Adrenal gland (tissue), 5 donors: Measurements from ENCODE around the gene TRAF3.

ENCODE experiments used
- CTCF ChIP-seq, 6 experiments: fragments of 450-650 bp in 4 of 6; fragments of 200-600 bp in 2 of 6; sonication (generic) in 1 of 6; IDR thresholded peaks; 1 replicate in 5 of 6; 2 replicates in 1 of 6; pipeline versions ENCODE4 v1.5.1 to v1.8.0; 2016 to 2021; ENCODE audit warnings: antibody characterized with exemption in 6 of 6, mild to moderate bottlenecking in 2 of 6, moderate library complexity in 1 of 6
- POLR2A ChIP-seq, 2 donors: fragments of 450-650 bp; IDR thresholded peaks; one replicate each; pipeline ENCODE4 v1.6.1; 2017; ENCODE audit warnings: antibody characterized with exemption in 2 of 2, mild to moderate bottlenecking in 2 of 2, moderate library complexity in 1 of 2
- donor health status: DM: no; HTN: no; CAD: no.

- TF ChIP-seq CTCF (IDR thresholded peaks at IDR 0.05) (peak in 1 of 6 experiments; percentile 4), POLR2A (IDR thresholded peaks at IDR 0.05) (peak in 1 of 2 donors; percentile 21)
Observed at GRCh38 chr14:102776761-102777710, at the start of gene TRAF3.
